Heart left ventricle (tissue), 13 donors: Measurements from ENCODE around the gene S100A16.

Source experiments
- CTCF ChIP-seq, 12 donors: fragments of 200-600 bp; sonication (generic) in 4 of 12; IDR thresholded peaks; one replicate each; pipeline versions ENCODE4 v1.5.0 to v1.8.0; 2018 to 2022; ENCODE audit warnings: antibody characterized with exemption in 12 of 12, mild to moderate bottlenecking in 5 of 12
- POLR2A ChIP-seq, 2 donors: fragments of 450-650 bp; IDR thresholded peaks; one replicate each; pipeline ENCODE4 v1.6.1; 2017; ENCODE audit warnings: antibody characterized with exemption in 2 of 2, mild to moderate bottlenecking in 2 of 2, moderate library complexity in 2 of 2
- donor health status: ischemic (EF 13 %, LVEDD 7.1; RV severe dilation, severe dysfunction).
- donor health status: DM: no; HTN: yes; CAD: no.
- donor health status: DM: no; HTN: no; CAD: no.
- donor health status: ischemic (EF 25% LVEDD 6.9; RV normal size, moderate dysfunction).
- donor health status: ischemic (EF 25% LVEDD 5.7; RV mildly dilated, moderate dysfunction).
- donor health status: ischemic (EF 35%, LVEDD 5.7; RV mildly dilated, moderate dysfunction).
- donor health status: nonischemic (EF 11% LVEDD 7.7; RV severe dilation, severe dysfunction).
- donor health status: DM: yes; HTN: yes; CAD: no.
- donor health status: PGD.
- donor health status: ischemic (EF 29% LVEDD 5.4; RV normal size, mild dysfunction).
- donor health status: nonischemic (EF 23%, LVEDD 6.1; RV moderate dilation, normal function).

GRCh38 chr1:153613406-153613805, 469 bp upstream of the S100A16 start:
- TF ChIP-seq CTCF (IDR thresholded peaks at IDR 0.05) (no peak), POLR2A (IDR thresholded peaks at IDR 0.05) (no peak)
